GM12878 (cell line): ENCODE data around the gene SCGB2B2.

Experiments used
- CBX5 ChIP-seq: sonication (generic); IDR thresholded peaks from 2 replicates; pipeline ENCODE4 v1.6.1; 2016; ENCODE audit warnings: low read depth, moderate library complexity, mild to moderate bottlenecking, inconsistent platforms
- SMAD1 ChIP-seq: fragments of 450-650 bp; IDR thresholded peaks from 2 replicates; pipeline ENCODE4 v1.6.1; 2018; ENCODE audit warnings: mild to moderate bottlenecking, low read depth; ENCODE audit not compliant: partially characterized antibody

DNA sequence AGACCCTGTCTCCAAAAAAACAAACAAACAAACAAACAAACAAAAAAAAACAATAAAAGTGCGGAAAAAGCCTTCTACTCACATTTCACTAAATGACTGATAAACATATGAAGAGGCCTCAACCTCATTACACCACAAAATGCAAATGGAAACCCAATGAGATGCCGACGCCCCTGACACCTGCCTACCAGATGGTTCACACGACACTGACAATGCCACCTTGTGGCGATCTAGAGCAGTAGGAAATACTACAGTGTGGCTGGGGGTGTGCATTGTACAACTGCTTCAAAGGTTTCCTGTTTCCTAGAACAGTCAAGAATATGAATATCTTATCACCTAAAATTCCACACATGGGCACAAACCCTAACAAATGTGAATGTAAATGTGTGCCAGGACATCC is 14.0 kb downstream of the SCGB2B2 start:
- TF ChIP-seq SMAD1 (no peak), CBX5 (no peak)
